ENCODE data around the gene HOXB2. TPM values are rescaled to one million over a fixed set of nuclear protein-coding genes. Genes with fewer than 3 reads are reported as not detected.

Gene HOXB2
- total and polyA plus RNA-seq, 2 donors = 3.0 to 11.1 TPM

GRCh38 chr17:48563385-48563838 lies 18.5 kb upstream of the HOXB2 start:
- H3K27ac ChIP-seq (ENCODE audit: low read depth in 1 of 2, low read length in 1 of 2) = no peak overlapping the region
- no peaks in the 10 kb centered on the region for H3K36me3 ChIP-seq (ENCODE audit: control insufficient read depth in 2 of 2, insufficient read depth in 2 of 2, low read length in 1 of 2)
- DNase-seq (ENCODE audit: low read depth in 6 of 9, low spot score in 9 of 9) = no peak
- H3K9me3 ChIP-seq (ENCODE audit: control insufficient read depth in 2 of 2, insufficient read depth in 1 of 2, low read length in 1 of 2) = no peaks in the 10 kb centered on the region
- WGBS = 95% methylated on average over 6 of the region's 6 CpGs
- H3K4me3 ChIP-seq (ENCODE audit: low read length in 2 of 2) = no peak overlapping the region
- H3K27me3 ChIP-seq (ENCODE audit: control insufficient read depth in 2 of 2, insufficient read depth in 1 of 2, low read length in 1 of 2) = peaks cover 10 to 64% of the 10 kb centered on the region in 2 donors
- peaks cover 0 to 10% of the 10 kb centered on the region in 2 donors for H3K4me1 ChIP-seq (ENCODE audit: control insufficient read depth in 2 of 2, insufficient read depth in 2 of 2, low read length in 2 of 2)

GRCh38 chr17:48562934-48563333 lies 18.0 kb upstream of the HOXB2 start:
- Histone ChIP-seq H3K4me1 (ENCODE audit: control insufficient read depth in 2 of 2, insufficient read depth in 2 of 2, low read length in 2 of 2) (peaks cover 0 to 10% of the 10 kb centered on the region in 2 donors), H3K27me3 (ENCODE audit: control insufficient read depth in 2 of 2, insufficient read depth in 1 of 2, low read length in 1 of 2) (peaks cover 7 to 64% of the 10 kb centered on the region in 2 donors), H3K36me3 (ENCODE audit: control insufficient read depth in 2 of 2, insufficient read depth in 2 of 2, low read length in 1 of 2) (no peaks in the 10 kb centered on the region), H3K27ac (ENCODE audit: low read depth in 1 of 2, low read length in 1 of 2) (no peak overlapping the region), H3K4me3 (ENCODE audit: low read length in 2 of 2) (no peak overlapping the region), H3K9me3 (ENCODE audit: control insufficient read depth in 2 of 2, insufficient read depth in 1 of 2, low read length in 1 of 2) (no peaks in the 10 kb centered on the region)
- DNase-seq (ENCODE audit: low read depth in 6 of 9, low spot score in 9 of 9) = no peak
- WGBS = 92% methylated on average over 5 of the region's 5 CpGs

GRCh38 chr17:48561884-48562810 lies 17.2 kb upstream of the HOXB2 start:
- no peak for DNase-seq (ENCODE audit: low read depth in 6 of 9, low spot score in 9 of 9)
- peaks cover 7 to 61% of the 10 kb centered on the region in 2 donors for H3K27me3 ChIP-seq (ENCODE audit: control insufficient read depth in 2 of 2, insufficient read depth in 1 of 2, low read length in 1 of 2)
- peaks cover 0 to 10% of the 10 kb centered on the region in 2 donors for H3K4me1 ChIP-seq (ENCODE audit: control insufficient read depth in 2 of 2, insufficient read depth in 2 of 2, low read length in 2 of 2)
- H3K9me3 ChIP-seq (ENCODE audit: control insufficient read depth in 2 of 2, insufficient read depth in 1 of 2, low read length in 1 of 2) = no peaks in the 10 kb centered on the region
- WGBS = 72% methylated on average over 15 of the region's 15 CpGs
- no peak overlapping the region for H3K4me3 ChIP-seq (ENCODE audit: low read length in 2 of 2)
- no peak overlapping the region for H3K27ac ChIP-seq (ENCODE audit: low read depth in 1 of 2, low read length in 1 of 2)
- no peaks in the 10 kb centered on the region for H3K36me3 ChIP-seq (ENCODE audit: control insufficient read depth in 2 of 2, insufficient read depth in 2 of 2, low read length in 1 of 2)

GRCh38 chr17:48559840-48560817 lies 15.2 kb upstream of the HOXB2 start:
- WGBS = 95% methylated on average over 14 of the region's 14 CpGs
- DNase-seq (ENCODE audit: low read depth in 6 of 9, low spot score in 9 of 9) = no peak

GRCh38 chr17:48559122-48559839 lies 14.4 kb upstream of the HOXB2 start:
- H3K4me3 ChIP-seq (ENCODE audit: low read length in 2 of 2) = no peak overlapping the region
- H3K9me3 ChIP-seq (ENCODE audit: control insufficient read depth in 2 of 2, insufficient read depth in 1 of 2, low read length in 1 of 2) = no peaks in the 10 kb centered on the region
- no peak overlapping the region for H3K27ac ChIP-seq (ENCODE audit: low read depth in 1 of 2, low read length in 1 of 2)
- H3K36me3 ChIP-seq (ENCODE audit: control insufficient read depth in 2 of 2, insufficient read depth in 2 of 2, low read length in 1 of 2) = no peaks in the 10 kb centered on the region
- H3K4me1 ChIP-seq (ENCODE audit: control insufficient read depth in 2 of 2, insufficient read depth in 2 of 2, low read length in 2 of 2) = peaks cover 0 to 16% of the 10 kb centered on the region in 2 donors
- peaks cover 16 to 58% of the 10 kb centered on the region in 2 donors for H3K27me3 ChIP-seq (ENCODE audit: control insufficient read depth in 2 of 2, insufficient read depth in 1 of 2, low read length in 1 of 2)
- WGBS = 94% methylated on average over 16 of the region's 16 CpGs
- no peak for DNase-seq (ENCODE audit: low read depth in 6 of 9, low spot score in 9 of 9)

More at GRCh38 chr17:48559840-48560817, 15.2 kb upstream of the HOXB2 start:
- H3K9me3 ChIP-seq (ENCODE audit: control insufficient read depth in 2 of 2, insufficient read depth in 1 of 2, low read length in 1 of 2) = no peaks in the 10 kb centered on the region
- no peak overlapping the region for H3K27ac ChIP-seq (ENCODE audit: low read depth in 1 of 2, low read length in 1 of 2)
- peaks cover 0 to 15% of the 10 kb centered on the region in 2 donors for H3K4me1 ChIP-seq (ENCODE audit: control insufficient read depth in 2 of 2, insufficient read depth in 2 of 2, low read length in 2 of 2)
- no peaks in the 10 kb centered on the region for H3K36me3 ChIP-seq (ENCODE audit: control insufficient read depth in 2 of 2, insufficient read depth in 2 of 2, low read length in 1 of 2)
- H3K4me3 ChIP-seq (ENCODE audit: low read length in 2 of 2) = no peak overlapping the region
- H3K27me3 ChIP-seq (ENCODE audit: control insufficient read depth in 2 of 2, insufficient read depth in 1 of 2, low read length in 1 of 2) = peaks cover 12 to 58% of the 10 kb centered on the region in 2 donors

GRCh38 chr17:48558831-48559121 lies 13.9 kb upstream of the HOXB2 start:
- H3K4me3 ChIP-seq (ENCODE audit: low read length in 2 of 2) = no peak overlapping the region

GRCh38 chr17:48558057-48558830 lies 13.3 kb upstream of the HOXB2 start:
- Histone ChIP-seq H3K27me3 (ENCODE audit: control insufficient read depth in 2 of 2, insufficient read depth in 1 of 2, low read length in 1 of 2) (peaks cover 16 to 55% of the 10 kb centered on the region in 2 donors), H3K4me1 (ENCODE audit: control insufficient read depth in 2 of 2, insufficient read depth in 2 of 2, low read length in 2 of 2) (peaks cover 0 to 14% of the 10 kb centered on the region in 2 donors), H3K9me3 (ENCODE audit: control insufficient read depth in 2 of 2, insufficient read depth in 1 of 2, low read length in 1 of 2) (no peaks in the 10 kb centered on the region), H3K36me3 (ENCODE audit: control insufficient read depth in 2 of 2, insufficient read depth in 2 of 2, low read length in 1 of 2) (no peaks in the 10 kb centered on the region), H3K27ac (ENCODE audit: low read depth in 1 of 2, low read length in 1 of 2) (no peak overlapping the region), H3K4me3 (ENCODE audit: low read length in 2 of 2) (no peak overlapping the region)
- WGBS = 95% methylated on average over 13 of the region's 13 CpGs
- DNase-seq (ENCODE audit: low read depth in 6 of 9, low spot score in 9 of 9) = no peak

More at GRCh38 chr17:48558831-48559121, 13.9 kb upstream of the HOXB2 start:
- DNase-seq (ENCODE audit: low read depth in 6 of 9, low spot score in 9 of 9) = no peak
- H3K9me3 ChIP-seq (ENCODE audit: control insufficient read depth in 2 of 2, insufficient read depth in 1 of 2, low read length in 1 of 2) = no peaks in the 10 kb centered on the region
- no peak overlapping the region for H3K27ac ChIP-seq (ENCODE audit: low read depth in 1 of 2, low read length in 1 of 2)
- no peaks in the 10 kb centered on the region for H3K36me3 ChIP-seq (ENCODE audit: control insufficient read depth in 2 of 2, insufficient read depth in 2 of 2, low read length in 1 of 2)
- peaks cover 0 to 15% of the 10 kb centered on the region in 2 donors for H3K4me1 ChIP-seq (ENCODE audit: control insufficient read depth in 2 of 2, insufficient read depth in 2 of 2, low read length in 2 of 2)
- peaks cover 16 to 60% of the 10 kb centered on the region in 2 donors for H3K27me3 ChIP-seq (ENCODE audit: control insufficient read depth in 2 of 2, insufficient read depth in 1 of 2, low read length in 1 of 2)
- 97% methylated on average over 2 of the region's 2 CpGs for WGBS

Data from thymus (tissue), 11 donors.